Panc1 (cell line): ENCODE data around the gene CASP5.

Experiments
- CTCF ChIP-seq: fragments of 450-650 bp; IDR thresholded peaks from 2 replicates; pipeline ENCODE4 v1.5.1; 2017; ENCODE audit warnings: mild to moderate bottlenecking
- POLR2AphosphoS5 ChIP-seq: IDR thresholded peaks from 2 replicates; pipeline ENCODE4 v1.6.1; 2012; ENCODE audit warnings: mild to moderate bottlenecking, low read depth, low read length, moderate library complexity
- REST ChIP-seq, 2 experiments: IDR thresholded peaks; 2 replicates each; pipeline ENCODE4 v1.6.1; 2011 to 2012; ENCODE audit warnings: low read depth in 2 of 2, control low read depth in 1 of 2, low read length in 1 of 2, mild to moderate bottlenecking in 1 of 2, moderate library complexity in 1 of 2; ENCODE audit not compliant: insufficient read depth in 1 of 2
- SIN3A ChIP-seq: IDR thresholded peaks from 2 replicates; pipeline ENCODE4 v1.6.1; 2012; ENCODE audit warnings: low read depth, mild to moderate bottlenecking, low read length, moderate library complexity, borderline replicate concordance; ENCODE audit not compliant: insufficient read depth
- TCF7L2 ChIP-seq: IDR thresholded peaks from 2 replicates; pipeline ENCODE4 v1.6.1; 2011; ENCODE audit warnings: mild to moderate bottlenecking, low read depth, low read length, inconsistent platforms

GRCh38 chr11:105070306-105070705, 47.3 kb upstream of the CASP5 start:
- TF ChIP-seq CTCF (no peak), REST (IDR thresholded peaks at IDR 0.05; ENCODE audit: insufficient read depth in 1 of 2, low read depth in 2 of 2, low read length in 1 of 2) (no peak), POLR2AphosphoS5 (no peak), TCF7L2 (no peak), SIN3A (no peak)
